Measurements from ENCODE around the gene SEC61B.

Gene SEC61B

GRCh38 chr9:99239341-99240060 is 17.4 kb downstream of the SEC61B start:
- no peak for DNase-seq

GRCh38 chr9:99241106-99241505 is 19.0 kb downstream of the SEC61B start:
- DNase-seq, result no peak

- no peak for DNase-seq
Observed at GRCh38 chr9:99244344-99245260, 22.5 kb downstream of the SEC61B start.

- DNase-seq, result no peak
Observed at GRCh38 chr9:99249619-99250018, 27.5 kb downstream of the SEC61B start.

- DNase-seq, result no peak
Observed at GRCh38 chr9:99251157-99251556, 29.1 kb downstream of the SEC61B start.

GRCh38 chr9:99253134-99253533 is 31.1 kb downstream of the SEC61B start:
- DNase-seq, result no peak

GRCh38 chr9:99253772-99254431 is 31.8 kb downstream of the SEC61B start:
- DNase-seq, result no peak

DNA sequence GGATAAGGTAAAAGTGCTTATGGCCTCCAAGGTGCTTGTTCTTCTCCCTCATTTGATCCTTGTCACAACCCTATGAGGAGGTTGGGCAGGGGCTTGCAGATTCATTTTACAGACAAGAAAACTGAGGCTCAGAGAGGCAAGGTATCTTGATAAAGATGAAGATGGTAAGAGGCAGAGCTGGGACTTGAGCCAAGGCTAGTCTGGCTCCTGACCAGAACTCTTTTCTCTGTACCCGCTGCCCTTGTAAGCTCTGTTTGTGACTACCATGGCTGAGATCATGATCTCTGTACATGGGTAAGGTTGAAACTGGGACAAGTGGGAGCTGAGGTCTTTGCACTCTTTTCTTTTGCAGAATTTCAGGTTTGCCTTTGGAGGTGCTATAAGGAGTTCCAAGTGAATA is 33.6 kb downstream of the SEC61B start:
- DNase-seq, result no peak

GRCh38 chr9:99257723-99258389 is 35.8 kb downstream of the SEC61B start:
- DNase-seq, result no peak

DNA sequence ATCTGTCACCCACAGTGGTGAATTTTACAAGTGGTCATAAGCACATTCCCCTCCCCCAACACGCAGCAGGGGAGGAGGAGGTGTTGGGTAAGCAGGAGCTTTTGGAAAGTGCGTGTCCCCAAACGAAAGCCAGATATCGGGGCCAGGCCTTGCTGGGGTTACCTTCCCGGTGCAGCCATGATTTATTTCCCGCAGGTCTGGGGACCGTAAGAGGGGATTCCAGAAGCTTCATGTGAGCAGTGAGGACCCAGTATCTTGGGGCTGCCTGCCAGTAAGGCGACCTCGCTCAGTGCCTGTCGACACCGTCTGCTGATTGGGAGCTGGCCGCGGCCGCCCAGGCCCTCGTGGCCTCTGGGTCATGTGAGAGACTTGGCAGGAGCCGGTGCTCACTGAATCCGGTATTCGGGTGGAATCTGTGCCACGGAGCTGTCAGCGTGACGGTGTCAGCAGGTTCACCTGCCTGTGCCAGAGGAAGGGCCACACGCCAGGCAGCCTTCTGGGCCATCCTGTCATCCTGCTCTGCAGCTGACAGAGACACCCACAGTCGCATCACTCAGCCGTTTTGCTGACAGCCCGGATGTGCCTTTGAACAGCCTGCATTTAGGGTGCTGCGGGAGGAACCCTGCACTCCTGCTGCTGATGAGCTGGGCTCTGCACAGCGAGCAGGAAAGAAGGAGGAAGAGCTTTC is 37.3 kb downstream of the SEC61B start:
- no peak for DNase-seq

- no peak for DNase-seq
Observed at GRCh38 chr9:99261923-99262322, 39.8 kb downstream of the SEC61B start.

DNA sequence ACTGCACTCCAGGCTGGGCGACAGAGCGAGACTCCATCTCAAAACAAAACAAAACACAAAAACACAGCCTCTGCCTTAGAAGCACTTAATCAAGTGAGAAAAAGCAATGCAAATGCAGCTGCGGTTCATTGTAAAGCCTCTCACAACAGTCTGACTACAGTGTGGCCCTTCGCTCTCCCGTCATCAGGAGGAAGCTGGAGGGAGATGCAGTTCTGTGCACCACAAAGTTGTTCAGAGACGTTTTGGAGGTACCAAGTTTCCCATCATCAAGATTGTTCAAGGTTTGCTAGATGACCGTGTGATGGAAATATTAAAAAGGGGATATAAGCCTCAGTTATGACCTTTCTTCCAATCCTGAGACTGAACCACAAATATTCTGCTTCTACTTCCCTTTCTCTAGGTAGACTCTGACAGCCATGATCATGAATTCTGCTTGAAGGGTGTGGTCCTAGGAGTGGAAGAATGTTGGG is 40.9 kb downstream of the SEC61B start:
- no peak for DNase-seq

GRCh38 chr9:99264070-99264680 is 42.1 kb downstream of the SEC61B start:
- no peak for DNase-seq

DNA sequence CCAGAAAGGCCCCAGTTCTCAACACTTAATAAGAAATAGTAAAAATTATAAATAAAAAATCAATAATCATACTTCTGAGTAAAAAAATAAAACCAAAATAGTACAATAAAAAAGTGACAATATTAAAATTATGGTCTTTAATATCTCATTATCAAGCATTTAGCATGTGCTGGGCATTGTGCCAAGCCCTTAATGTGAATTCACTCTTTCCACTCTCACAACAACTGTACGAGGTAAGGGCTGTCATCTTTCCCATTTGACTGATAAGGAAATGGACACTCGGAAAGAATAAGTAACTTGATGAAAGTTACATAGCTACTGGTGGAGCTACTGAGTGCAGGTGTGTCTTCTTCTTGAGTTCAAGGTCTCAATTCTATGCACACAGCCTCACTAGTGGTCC is 43.6 kb downstream of the SEC61B start:
- DNase-seq, result no peak

DNA sequence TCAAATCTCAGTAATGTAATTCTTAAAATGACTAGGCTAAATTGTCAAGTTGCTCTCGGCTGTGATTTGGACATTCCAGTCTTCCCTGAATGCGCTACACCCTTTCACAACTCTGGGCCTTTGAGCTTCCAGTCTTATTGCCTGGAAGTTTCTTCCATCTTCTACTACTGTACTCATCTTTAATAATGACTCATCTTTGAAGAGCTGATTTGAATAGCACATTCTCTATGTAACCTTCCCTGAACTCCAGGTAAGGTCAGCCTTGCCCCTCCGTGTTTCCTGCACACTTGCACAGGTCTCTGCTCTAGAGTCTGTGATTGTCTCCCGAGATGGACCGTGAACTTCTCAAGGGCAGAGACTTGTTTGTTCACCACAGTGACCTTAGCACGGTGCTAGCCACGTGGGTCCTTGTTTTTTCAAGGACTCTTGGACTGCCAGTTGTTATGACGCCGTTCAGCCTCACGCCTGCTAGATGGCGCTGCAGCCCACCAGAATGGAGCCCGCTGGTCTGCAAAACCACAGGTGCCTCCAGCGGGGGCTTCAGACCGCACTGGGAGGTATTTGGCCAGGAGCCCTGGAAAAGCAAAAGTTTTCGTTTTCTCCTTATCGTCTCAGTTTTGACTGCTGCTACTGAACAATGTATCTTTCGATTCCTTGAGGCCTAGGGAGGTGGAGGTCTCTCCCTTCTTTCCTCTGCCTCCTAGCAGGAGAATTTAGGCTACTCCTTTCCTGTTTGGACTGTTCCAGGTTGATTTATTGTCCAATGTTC is 44.4 kb downstream of the SEC61B start:
- DNase-seq, result peak; percentile 40

GRCh38 chr9:99269416-99269815 is 47.3 kb downstream of the SEC61B start:
- DNase-seq, result no peak

DNA sequence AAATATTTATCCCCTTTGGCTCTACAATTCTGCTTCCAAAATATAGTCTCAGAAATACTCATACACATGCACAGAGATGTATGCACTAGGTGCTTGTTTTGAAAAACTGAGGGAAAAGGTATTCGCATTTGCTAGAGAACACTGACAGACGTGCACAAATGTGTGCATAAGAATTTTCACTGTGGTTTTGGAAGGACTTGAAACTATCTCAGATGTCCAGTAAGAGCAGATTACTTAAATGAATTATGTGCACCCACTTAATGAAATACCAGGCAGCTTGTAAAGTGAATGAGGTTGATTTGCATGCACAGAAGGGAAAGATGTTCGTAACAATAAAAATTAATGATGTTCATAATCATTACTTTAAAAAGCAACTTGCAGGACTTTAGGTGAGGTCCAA is 48.4 kb downstream of the SEC61B start:
- no peak for DNase-seq

- DNase-seq, result no peak
Observed at GRCh38 chr9:99272836-99273235, 50.8 kb downstream of the SEC61B start.

- DNase-seq, result no peak
Observed at GRCh38 chr9:99274016-99274415, 51.9 kb downstream of the SEC61B start.

DNA sequence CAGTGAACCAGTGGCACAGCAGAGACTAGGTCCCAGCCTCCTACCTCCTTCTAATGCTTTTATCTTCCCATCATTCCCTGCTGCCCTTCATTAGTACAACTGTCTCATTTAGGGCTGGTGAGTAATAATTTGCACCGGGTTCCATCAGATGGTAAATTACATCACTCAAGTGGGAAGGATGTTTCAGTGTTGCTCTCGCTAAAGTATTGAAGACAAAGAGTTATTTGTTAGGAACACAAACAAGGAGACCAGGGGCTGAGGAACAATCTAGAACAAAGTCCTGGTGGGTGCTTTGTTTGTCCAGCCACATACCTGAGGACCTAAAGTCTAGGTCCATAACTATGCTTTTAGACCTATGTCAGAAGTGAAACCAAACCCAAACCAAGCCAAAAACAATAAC is 52.4 kb downstream of the SEC61B start:
- DNase-seq, result no peak
